Measurements from ENCODE around the gene MTSS2.
"Not testable (repeated sequence)": the region's sequence is repeated elsewhere in the genome, so short reads cannot be mapped to it uniquely, and the experiment has no call there.

MTSS2 gene

GRCh38 chr16:70653809-70654771, 31.8 kb downstream of the MTSS2 start:
- peak; percentile 49 to 73 for DNase-seq (ENCODE audit: low read depth in 2 of 2)

DNA sequence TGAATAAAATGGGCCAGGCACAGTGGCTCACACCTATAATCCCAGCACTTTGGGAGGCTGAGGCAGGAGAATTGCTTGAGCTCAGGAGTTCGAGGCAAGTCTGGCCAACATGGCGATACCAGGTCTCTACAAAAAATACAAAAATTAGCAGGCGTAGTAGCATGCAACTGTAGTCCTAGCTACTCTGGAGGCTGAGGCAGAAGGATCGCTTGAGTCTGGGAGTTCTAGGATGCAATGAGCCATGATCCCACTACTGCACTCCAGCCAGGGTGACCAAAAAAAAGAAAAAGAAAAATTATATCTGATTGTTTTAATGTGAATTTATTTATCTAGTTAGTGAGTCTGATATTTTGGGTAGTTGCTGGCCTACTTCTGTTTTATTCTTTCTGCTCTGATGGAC, 32.4 kb downstream of the MTSS2 start:
- no peak for DNase-seq (ENCODE audit: low read depth in 2 of 2)

DNA sequence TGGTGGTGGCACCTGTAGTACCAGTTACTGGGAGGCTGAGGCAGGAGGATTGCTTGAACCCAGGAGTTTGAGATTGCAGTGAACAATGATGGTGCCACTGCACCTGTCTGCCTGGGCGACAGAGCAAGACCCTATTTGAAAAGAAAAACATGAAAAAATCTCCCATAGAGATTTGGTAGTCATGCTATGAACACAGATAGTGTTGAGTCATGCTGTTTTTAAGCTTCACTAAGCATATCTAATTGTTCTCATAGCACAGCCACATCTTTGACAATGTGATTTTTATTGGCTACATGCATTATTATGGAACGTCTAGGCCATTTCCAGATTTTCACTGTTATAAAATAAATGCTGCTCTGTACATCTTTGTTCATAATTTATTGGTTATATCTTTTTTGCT, 33.5 kb downstream of the MTSS2 start:
- DNase-seq (ENCODE audit: low read depth in 2 of 2): no peak

- DNase-seq (ENCODE audit: low read depth in 2 of 2): no peak
Observed at GRCh38 chr16:70651524-70651923, 34.3 kb downstream of the MTSS2 start.

DNA sequence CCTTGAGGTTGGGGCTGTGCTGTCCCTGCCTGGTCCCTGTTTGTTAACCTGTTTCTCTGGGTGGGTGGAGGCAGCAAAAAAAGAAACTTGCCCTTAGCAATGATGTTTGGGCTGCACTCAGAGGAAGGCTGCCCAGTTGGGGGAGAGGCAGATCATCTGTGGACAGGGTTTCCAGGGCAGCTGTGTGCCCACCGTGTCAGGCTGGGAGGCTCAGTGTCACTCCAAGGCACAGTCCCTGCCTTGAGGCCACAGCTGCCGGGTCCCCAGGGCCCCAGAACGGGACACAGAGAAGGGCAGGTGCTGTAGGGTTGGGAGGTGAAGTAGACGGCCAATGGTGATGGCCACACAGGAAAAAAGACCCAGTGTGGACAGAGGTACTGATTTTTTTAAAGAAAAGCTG, 35.6 kb downstream of the MTSS2 start:
- DNase-seq (ENCODE audit: low read depth in 2 of 2): no peak

GRCh38 chr16:70649300-70649699, 36.6 kb downstream of the MTSS2 start:
- DNase-seq (ENCODE audit: low read depth in 2 of 2): no peak

GRCh38 chr16:70648606-70649005, 37.2 kb downstream of the MTSS2 start:
- no peak for DNase-seq (ENCODE audit: low read depth in 2 of 2)

- DNase-seq (ENCODE audit: low read depth in 2 of 2): no peak
Observed at GRCh38 chr16:70647441-70648359, 38.2 kb downstream of the MTSS2 start.

- no peak for DNase-seq (ENCODE audit: low read depth in 2 of 2)
Observed at GRCh38 chr16:70646260-70647241, 39.3 kb downstream of the MTSS2 start, which contains the start of gene IL34. Gene IL34 (plus strand): TSS chr16:70646559. CDS start chr16:70646948, 389 bp downstream.

GRCh38 chr16:70644763-70645597, 40.9 kb downstream of the MTSS2 start:
- DNase-seq (ENCODE audit: low read depth in 2 of 2): no peak

DNA sequence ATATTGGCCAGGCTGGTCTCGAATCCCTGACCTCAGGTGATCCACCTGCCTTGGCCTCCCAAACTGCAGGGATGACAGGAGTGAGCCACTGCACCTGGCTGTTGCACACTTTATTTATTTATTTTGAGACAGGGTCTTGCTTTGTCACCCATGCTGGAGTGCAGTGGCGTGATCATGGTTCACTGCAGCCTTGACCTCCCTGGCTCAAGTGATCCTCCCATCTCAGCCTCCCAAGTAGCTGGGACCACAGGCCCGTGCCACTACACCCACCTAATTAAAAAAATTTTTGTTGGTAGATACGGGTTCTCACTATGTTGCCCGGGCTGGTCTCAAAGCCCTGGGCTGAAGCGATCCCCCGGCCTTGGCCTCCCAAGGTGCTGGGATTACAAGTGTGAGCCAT, 42.6 kb downstream of the MTSS2 start:
- DNase-seq (ENCODE audit: low read depth in 2 of 2): not testable (repeated sequence)

- DNase-seq (ENCODE audit: low read depth in 2 of 2): no peak
Observed at GRCh38 chr16:70642633-70643032, 43.2 kb downstream of the MTSS2 start.

GRCh38 chr16:70638814-70639792, 46.8 kb downstream of the MTSS2 start:
- DNase-seq (ENCODE audit: low read depth in 2 of 2): no peak

Measured in stimulated activated CD4-positive, alpha-beta T cell treated with anti-CD3 and anti-CD28 coated beads, Interleukin-15, amount 100 ng/mL, for 48 hours (primary cell).